Progenitor cell of endocrine pancreas (in vitro differentiated cells): ENCODE data around the gene TPRX1. TPM values are rescaled to one million over a fixed set of nuclear protein-coding genes. Genes with fewer than 3 reads are reported as not detected.

Source experiments
- total RNA-seq: library from RNA; stranded (reverse); gene quantifications from 2 replicates; pipeline ENCODE4 v1.2.1, GENCODE V29; 2021

The TPRX1 gene
- total RNA-seq, 1 donor from 2014 or later, result not detected

Other genes starting within 250 kb of the TPRX1 start
- not detected in 2 replicates for gene ZNF541, start 231.4 kb downstream of the TPRX1 start, total RNA-seq
- gene BICRA, start 195.4 kb downstream of the TPRX1 start, total RNA-seq, result 31.9 and 37.4 TPM in 2 replicates
- gene EHD2, start 91.1 kb downstream of the TPRX1 start, total RNA-seq, result 0.41 and 0.64 TPM in 2 replicates
- gene NOP53, start 59.0 kb downstream of the TPRX1 start, total RNA-seq, result 301 and 312 TPM in 2 replicates
- gene SELENOW, start 25.8 kb downstream of the TPRX1 start, total RNA-seq, result 342 and 392 TPM in 2 replicates
- not detected in 2 replicates for gene CRX, start 17.4 kb upstream of the TPRX1 start, total RNA-seq
- not detected in 2 replicates for gene TPRX2, start 54.7 kb upstream of the TPRX1 start, total RNA-seq
- not detected in 2 replicates for gene SULT2A1, start 81.8 kb upstream of the TPRX1 start, total RNA-seq
- not detected in 2 replicates for gene BSPH1, start 187.6 kb upstream of the TPRX1 start, total RNA-seq
- not detected in 2 replicates for gene ELSPBP1, start 190.1 kb upstream of the TPRX1 start, total RNA-seq
- not detected in 2 replicates for gene CABP5, start 239.5 kb upstream of the TPRX1 start, total RNA-seq